Type B pancreatic cell (in vitro differentiated cells): Measurements from ENCODE around the gene FAHD1. TPM values are rescaled to one million over a fixed set of nuclear protein-coding genes. Genes with fewer than 3 reads are reported as not detected.

ENCODE experiments used
- DNase-seq: peaks from one replicate; pipeline ENCODE4 v3.0.0; 2021; ENCODE audit warnings: mixed read lengths; ENCODE audit not compliant: unreplicated experiment; ENCODE audit errors: extremely low spot score
- H3K27ac Mint-ChIP-seq: 2 replicates; pipeline ENCODE4 v1.8.0; 2021; ENCODE audit warnings: mild to moderate bottlenecking, mixed read lengths
- H3K27me3 Mint-ChIP-seq: 2 replicates; pipeline ENCODE4 v1.8.0; 2021; ENCODE audit warnings: mixed read lengths
- H3K36me3 Mint-ChIP-seq: 2 replicates; pipeline ENCODE4 v1.8.0; 2021; ENCODE audit warnings: mixed read lengths
- H3K4me1 Mint-ChIP-seq: one replicate; pipeline ENCODE4 v1.8.0; 2021; ENCODE audit warnings: mixed read lengths; ENCODE audit not compliant: unreplicated experiment
- H3K4me3 Mint-ChIP-seq: 2 replicates; pipeline ENCODE4 v1.8.0; 2021; ENCODE audit warnings: mild to moderate bottlenecking, mixed read lengths
- H3K9me3 Mint-ChIP-seq: 2 replicates; pipeline ENCODE4 v1.8.0; 2021; ENCODE audit warnings: mixed read lengths
- total RNA-seq: library from RNA; stranded (reverse); gene quantifications from 2 replicates; pipeline ENCODE4 v1.2.1, GENCODE V29; 2021; ENCODE audit warnings: low replicate concordance
- TF ChIP-seq, protein P1 (sequence below): fragments of 200-600 bp; sonication (generic); conservative IDR thresholded peaks from 2 replicates; pipeline ENCODE4 v1.5.0; 2021; ENCODE audit warnings: antibody characterized with exemption, mild to moderate bottlenecking

The FAHD1 gene
- total RNA-seq, 1 donor from 2014 or later = 33.2 TPM

DNA sequence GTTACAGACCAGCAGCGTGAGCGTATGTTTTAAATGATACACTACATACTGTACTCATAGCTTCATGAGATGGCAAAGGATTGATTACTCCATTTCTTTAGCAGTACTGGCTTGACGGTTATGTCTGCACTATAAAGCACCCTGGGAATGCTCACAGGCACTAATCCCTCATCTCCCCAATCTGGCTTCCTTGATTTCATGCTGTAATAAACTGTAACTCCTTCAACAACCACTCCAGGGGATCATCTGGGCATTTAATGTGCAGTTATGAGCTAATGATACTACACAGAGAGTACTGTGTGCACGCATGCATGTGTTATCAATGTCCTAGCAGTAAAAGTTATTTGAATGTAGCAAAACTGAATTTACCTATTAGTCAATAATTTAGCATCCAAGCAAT lies 24.8 kb downstream of the FAHD1 start:
- no peak for DNase-seq
- no peaks in the 10 kb centered on the region for H3K9me3 Mint-ChIP-seq
- H3K4me3 Mint-ChIP-seq = no peak overlapping the region
- H3K4me1 Mint-ChIP-seq = no peaks in the 10 kb centered on the region
- peaks cover 66% of the 10 kb centered on the region for H3K27me3 Mint-ChIP-seq
- no peak overlapping the region for H3K27ac Mint-ChIP-seq
- H3K36me3 Mint-ChIP-seq = no peaks in the 10 kb centered on the region
- TF ChIP-seq, protein P1, sequence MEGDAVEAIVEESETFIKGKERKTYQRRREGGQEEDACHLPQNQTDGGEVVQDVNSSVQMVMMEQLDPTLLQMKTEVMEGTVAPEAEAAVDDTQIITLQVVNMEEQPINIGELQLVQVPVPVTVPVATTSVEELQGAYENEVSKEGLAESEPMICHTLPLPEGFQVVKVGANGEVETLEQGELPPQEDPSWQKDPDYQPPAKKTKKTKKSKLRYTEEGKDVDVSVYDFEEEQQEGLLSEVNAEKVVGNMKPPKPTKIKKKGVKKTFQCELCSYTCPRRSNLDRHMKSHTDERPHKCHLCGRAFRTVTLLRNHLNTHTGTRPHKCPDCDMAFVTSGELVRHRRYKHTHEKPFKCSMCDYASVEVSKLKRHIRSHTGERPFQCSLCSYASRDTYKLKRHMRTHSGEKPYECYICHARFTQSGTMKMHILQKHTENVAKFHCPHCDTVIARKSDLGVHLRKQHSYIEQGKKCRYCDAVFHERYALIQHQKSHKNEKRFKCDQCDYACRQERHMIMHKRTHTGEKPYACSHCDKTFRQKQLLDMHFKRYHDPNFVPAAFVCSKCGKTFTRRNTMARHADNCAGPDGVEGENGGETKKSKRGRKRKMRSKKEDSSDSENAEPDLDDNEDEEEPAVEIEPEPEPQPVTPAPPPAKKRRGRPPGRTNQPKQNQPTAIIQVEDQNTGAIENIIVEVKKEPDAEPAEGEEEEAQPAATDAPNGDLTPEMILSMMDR = no peak

DNA sequence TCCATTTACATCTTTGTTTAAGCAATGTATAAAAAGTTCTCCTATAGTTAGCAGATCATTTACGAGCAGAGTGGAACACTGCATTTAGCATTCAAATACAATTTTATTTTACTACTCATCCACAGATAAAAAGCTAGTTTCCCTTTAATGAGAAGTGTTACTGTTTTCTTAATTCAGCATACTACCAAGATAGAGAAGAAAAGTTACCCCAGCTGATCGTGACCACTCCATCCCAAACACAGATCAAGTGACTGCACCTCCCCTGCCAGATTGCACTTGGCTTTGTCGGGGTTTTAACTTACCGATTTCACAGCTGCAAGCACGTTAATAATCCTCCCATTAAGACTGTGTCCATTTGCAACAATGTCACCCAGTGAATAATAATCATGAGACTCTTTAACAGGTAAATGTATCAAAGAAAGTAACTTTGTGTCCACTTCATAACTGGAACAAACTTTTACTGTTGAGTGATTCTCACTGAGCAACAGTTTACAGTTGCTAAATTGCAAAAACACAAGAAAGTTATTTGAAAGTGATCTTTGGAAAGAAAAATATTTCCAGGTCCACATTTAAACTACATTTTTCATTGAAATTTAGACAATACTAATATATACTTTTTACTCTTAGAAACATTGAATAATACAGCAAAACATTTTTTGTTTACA lies 30.6 kb downstream of the FAHD1 start:
- TF ChIP-seq, protein P1 = no peak
- H3K9me3 Mint-ChIP-seq = no peaks in the 10 kb centered on the region
- no peak overlapping the region for H3K27ac Mint-ChIP-seq
- no peak overlapping the region for H3K4me3 Mint-ChIP-seq
- H3K36me3 Mint-ChIP-seq = no peaks in the 10 kb centered on the region
- DNase-seq = no peak
- peaks cover 85% of the 10 kb centered on the region for H3K27me3 Mint-ChIP-seq
- no peaks in the 10 kb centered on the region for H3K4me1 Mint-ChIP-seq

DNA sequence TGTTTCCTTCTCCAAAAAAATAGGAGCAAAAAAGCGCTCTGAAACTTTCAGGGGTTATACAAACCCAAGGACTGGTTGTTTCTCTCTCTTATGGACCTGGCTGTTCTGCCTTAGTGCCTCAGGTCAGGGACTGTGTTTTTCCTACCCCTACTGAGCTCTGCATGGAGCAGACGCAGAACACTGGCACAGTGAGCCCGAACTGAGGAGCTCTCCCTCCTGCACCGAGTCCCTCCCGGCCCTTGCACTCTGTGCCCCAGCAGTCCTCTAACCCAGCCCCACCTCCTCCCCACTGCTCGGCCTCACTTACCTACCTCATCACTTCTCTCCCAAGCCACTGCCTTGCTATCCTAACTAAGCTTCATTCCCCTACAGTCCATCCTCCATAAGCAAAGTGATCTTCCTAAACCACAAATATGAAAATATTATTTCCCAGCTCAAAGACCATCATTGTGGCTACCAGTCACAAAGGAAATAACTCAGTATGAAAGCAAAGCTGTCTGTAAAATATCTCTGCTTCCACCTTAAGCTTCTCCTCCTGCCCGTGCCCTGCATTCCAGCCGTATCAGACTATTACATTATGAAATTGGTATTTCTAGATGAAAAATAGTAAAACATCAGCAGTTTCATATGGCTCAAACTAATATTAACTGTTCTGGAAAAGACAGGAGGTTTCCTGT lies 31.3 kb downstream of the FAHD1 start:
- H3K9me3 Mint-ChIP-seq = no peaks in the 10 kb centered on the region
- TF ChIP-seq, protein P1 = no peak
- no peak for DNase-seq
- no peaks in the 10 kb centered on the region for H3K4me1 Mint-ChIP-seq
- H3K4me3 Mint-ChIP-seq = no peak overlapping the region
- peaks cover 80% of the 10 kb centered on the region for H3K27me3 Mint-ChIP-seq
- no peaks in the 10 kb centered on the region for H3K36me3 Mint-ChIP-seq
- H3K27ac Mint-ChIP-seq = no peak overlapping the region

DNA sequence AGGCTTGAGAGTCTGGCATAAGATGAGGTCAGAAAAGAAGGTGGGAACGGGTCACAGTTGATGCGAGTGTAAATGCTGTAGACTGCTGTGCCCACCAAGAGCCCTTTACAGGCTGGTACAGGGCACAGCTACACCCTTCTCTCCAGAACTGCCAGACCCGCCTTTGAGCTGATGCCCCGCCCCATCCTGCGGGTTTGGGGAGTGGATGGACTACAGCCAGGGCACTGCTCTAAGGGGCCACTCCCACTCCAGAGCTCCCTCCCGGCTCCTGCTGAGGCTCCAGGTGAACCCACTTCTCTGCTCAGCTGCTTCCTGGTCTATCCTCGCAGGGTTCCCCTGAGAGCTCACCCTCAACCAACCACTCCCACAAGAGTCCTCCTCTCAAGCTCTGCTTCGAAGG lies 32.6 kb downstream of the FAHD1 start:
- H3K4me1 Mint-ChIP-seq = no peaks in the 10 kb centered on the region
- peaks cover 73% of the 10 kb centered on the region for H3K27me3 Mint-ChIP-seq

DNA sequence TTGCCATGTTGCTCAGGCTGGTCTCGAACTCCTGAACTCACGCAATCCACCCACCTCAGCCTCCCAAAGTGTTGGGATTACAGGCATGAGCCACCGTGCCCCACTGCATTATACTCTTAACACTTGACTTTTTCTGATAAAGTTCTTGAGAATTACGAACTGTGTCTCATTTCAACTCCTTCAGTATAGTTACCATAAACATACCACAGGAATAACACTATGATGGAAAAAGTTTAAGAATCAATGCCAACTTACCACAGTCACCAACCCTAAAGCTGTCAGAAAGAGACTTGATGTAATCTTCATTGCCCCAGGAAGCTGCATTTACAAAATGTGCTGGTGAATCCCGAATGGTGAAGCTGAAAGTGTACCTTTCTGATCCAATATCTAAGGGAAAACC lies 34.7 kb downstream of the FAHD1 start:
- H3K27me3 Mint-ChIP-seq = peaks cover 78% of the 10 kb centered on the region
- no peak overlapping the region for H3K27ac Mint-ChIP-seq
- no peaks in the 10 kb centered on the region for H3K9me3 Mint-ChIP-seq
- TF ChIP-seq, protein P1 = no peak
- no peak for DNase-seq
- H3K36me3 Mint-ChIP-seq = no peaks in the 10 kb centered on the region
- H3K4me3 Mint-ChIP-seq = no peak overlapping the region
- no peaks in the 10 kb centered on the region for H3K4me1 Mint-ChIP-seq

More for the DNA sequence above, 32.6 kb downstream of the FAHD1 start:
- no peak for DNase-seq
- no peak overlapping the region for H3K4me3 Mint-ChIP-seq
- no peak overlapping the region for H3K27ac Mint-ChIP-seq
- H3K9me3 Mint-ChIP-seq = no peaks in the 10 kb centered on the region
- TF ChIP-seq, protein P1 = no peak
- H3K36me3 Mint-ChIP-seq = no peaks in the 10 kb centered on the region
